ENCODE data around the gene DSC3. TPM values are rescaled to one million over a fixed set of nuclear protein-coding genes. Genes with fewer than 3 reads are reported as not detected.

DSC3 gene
- total and polyA plus RNA-seq, 4 donors = under 0.01 to 0.06 (median 0.05) TPM; not detected in 1

DNA sequence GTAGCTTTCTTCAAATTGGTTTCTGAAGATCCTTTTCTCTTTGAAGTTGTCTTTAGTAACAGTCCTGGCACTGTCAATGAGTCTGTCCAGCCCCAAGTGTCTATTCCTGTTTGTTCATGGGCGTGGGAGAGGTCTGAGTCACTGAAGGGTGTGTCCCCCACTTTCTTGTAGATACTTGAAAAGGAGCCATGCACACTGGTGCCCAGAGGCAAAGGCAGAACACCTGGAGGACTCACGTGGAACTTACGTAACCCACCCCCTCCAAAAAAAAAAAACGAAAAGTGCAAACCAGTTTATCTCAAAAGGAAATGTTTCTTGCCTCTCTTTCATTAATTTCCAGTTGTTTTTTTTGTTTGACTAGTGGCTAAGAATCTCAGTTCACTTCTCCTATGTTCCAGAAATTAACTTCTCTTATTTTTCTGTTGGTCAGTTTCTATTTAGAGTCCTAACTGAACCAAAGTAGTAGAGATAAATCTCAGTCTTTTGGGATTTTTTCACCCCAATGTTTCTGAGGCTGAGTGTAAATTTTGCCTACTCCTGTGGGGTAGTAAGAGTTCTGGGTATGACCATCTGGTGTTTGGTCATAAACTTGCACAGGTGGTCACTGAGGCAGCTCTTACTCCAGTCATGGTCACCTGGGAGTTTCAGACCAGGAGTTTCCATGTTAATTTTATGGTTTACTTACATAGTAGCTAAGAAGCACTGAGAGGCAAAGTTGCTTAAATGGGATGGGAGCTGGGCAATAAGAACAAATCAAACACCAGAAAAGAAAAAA, 54.9 kb downstream of the DSC3 start:
- WGBS = 49% methylated on average over 4 of the region's 4 CpGs
- H3K36me3 ChIP-seq (ENCODE audit: control insufficient read depth in 4 of 4, insufficient read depth in 3 of 4, low read depth in 1 of 4, low read length in 3 of 4) = no peaks in the 10 kb centered on the region
- H3K9ac ChIP-seq (ENCODE audit: low read depth in 1 of 2, low read length in 2 of 2) = no peak overlapping the region
- H3K9me3 ChIP-seq (ENCODE audit: control insufficient read depth in 4 of 4, low read length in 3 of 4) = no peaks in the 10 kb centered on the region
- no peak overlapping the region for H3K4me3 ChIP-seq (ENCODE audit: low read depth in 1 of 3, low read length in 3 of 3)
- no peak for DNase-seq (ENCODE audit: low spot score)
- TF ChIP-seq HNF4G (IDR thresholded peaks at IDR 0.05) (no peak), NR2F2 (IDR thresholded peaks at IDR 0.05) (no peak), SP1 (IDR thresholded peaks at IDR 0.05) (no peak), RAD21 (IDR thresholded peaks at IDR 0.05) (no peak), RXRA (IDR thresholded peaks at IDR 0.05) (no peak), TAF1 (conservative IDR thresholded peaks at IDR 0.05) (no peak), JUND (IDR thresholded peaks at IDR 0.05) (no peak), FOXA1 (IDR thresholded peaks at IDR 0.05) (no peak), GABPA (IDR thresholded peaks at IDR 0.05 in 1 of 2, conservative IDR thresholded peaks at IDR 0.05 in 1 of 2) (no peak), HNF4A (conservative IDR thresholded peaks at IDR 0.05) (no peak), EGR1 (IDR thresholded peaks at IDR 0.05; ENCODE audit: low read depth in 2 of 2) (no peak), MAX (IDR thresholded peaks at IDR 0.05) (no peak), FOXA2 (IDR thresholded peaks at IDR 0.05) (no peak)
- TF ChIP-seq, protein P1, sequence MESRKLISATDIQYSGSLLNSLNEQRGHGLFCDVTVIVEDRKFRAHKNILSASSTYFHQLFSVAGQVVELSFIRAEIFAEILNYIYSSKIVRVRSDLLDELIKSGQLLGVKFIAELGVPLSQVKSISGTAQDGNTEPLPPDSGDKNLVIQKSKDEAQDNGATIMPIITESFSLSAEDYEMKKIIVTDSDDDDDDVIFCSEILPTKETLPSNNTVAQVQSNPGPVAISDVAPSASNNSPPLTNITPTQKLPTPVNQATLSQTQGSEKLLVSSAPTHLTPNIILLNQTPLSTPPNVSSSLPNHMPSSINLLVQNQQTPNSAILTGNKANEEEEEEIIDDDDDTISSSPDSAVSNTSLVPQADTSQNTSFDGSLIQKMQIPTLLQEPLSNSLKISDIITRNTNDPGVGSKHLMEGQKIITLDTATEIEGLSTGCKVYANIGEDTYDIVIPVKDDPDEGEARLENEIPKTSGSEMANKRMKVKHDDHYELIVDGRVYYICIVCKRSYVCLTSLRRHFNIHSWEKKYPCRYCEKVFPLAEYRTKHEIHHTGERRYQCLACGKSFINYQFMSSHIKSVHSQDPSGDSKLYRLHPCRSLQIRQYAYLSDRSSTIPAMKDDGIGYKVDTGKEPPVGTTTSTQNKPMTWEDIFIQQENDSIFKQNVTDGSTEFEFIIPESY (IDR thresholded peaks at IDR 0.05) = no peak
- H3K27me3 ChIP-seq (ENCODE audit: control insufficient read depth in 4 of 4, insufficient read depth in 4 of 4, low read length in 3 of 4) = peaks cover 0 to 4% (median 1%) of the 10 kb centered on the region in 4 donors
- H3K4me1 ChIP-seq (ENCODE audit: control insufficient read depth in 4 of 4, insufficient read depth in 4 of 4, low read length in 3 of 4) = no peaks in the 10 kb centered on the region
- no peak overlapping the region for H3K27ac ChIP-seq (ENCODE audit: low read depth in 1 of 2, low read length in 2 of 2)

- Histone ChIP-seq H3K9me3 (ENCODE audit: control insufficient read depth in 4 of 4, low read length in 3 of 4) (no peaks in the 10 kb centered on the region), H3K4me1 (ENCODE audit: control insufficient read depth in 4 of 4, insufficient read depth in 4 of 4, low read length in 3 of 4) (no peaks in the 10 kb centered on the region), H3K27me3 (ENCODE audit: control insufficient read depth in 4 of 4, insufficient read depth in 4 of 4, low read length in 3 of 4) (peaks cover 0 to 4% (median 1%) of the 10 kb centered on the region in 4 donors), H3K27ac (ENCODE audit: low read depth in 1 of 2, low read length in 2 of 2) (no peak overlapping the region), H3K4me3 (ENCODE audit: low read depth in 1 of 3, low read length in 3 of 3) (no peak overlapping the region), H3K9ac (ENCODE audit: low read depth in 1 of 2, low read length in 2 of 2) (no peak overlapping the region), H3K36me3 (ENCODE audit: control insufficient read depth in 4 of 4, insufficient read depth in 3 of 4, low read depth in 1 of 4, low read length in 3 of 4) (no peaks in the 10 kb centered on the region)
- TF ChIP-seq, protein P2, sequence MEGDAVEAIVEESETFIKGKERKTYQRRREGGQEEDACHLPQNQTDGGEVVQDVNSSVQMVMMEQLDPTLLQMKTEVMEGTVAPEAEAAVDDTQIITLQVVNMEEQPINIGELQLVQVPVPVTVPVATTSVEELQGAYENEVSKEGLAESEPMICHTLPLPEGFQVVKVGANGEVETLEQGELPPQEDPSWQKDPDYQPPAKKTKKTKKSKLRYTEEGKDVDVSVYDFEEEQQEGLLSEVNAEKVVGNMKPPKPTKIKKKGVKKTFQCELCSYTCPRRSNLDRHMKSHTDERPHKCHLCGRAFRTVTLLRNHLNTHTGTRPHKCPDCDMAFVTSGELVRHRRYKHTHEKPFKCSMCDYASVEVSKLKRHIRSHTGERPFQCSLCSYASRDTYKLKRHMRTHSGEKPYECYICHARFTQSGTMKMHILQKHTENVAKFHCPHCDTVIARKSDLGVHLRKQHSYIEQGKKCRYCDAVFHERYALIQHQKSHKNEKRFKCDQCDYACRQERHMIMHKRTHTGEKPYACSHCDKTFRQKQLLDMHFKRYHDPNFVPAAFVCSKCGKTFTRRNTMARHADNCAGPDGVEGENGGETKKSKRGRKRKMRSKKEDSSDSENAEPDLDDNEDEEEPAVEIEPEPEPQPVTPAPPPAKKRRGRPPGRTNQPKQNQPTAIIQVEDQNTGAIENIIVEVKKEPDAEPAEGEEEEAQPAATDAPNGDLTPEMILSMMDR (IDR thresholded peaks at IDR 0.05; ENCODE audit: low read depth, low read length, missing input control) = no peak
- no peak for TF ChIP-seq HNF4A (conservative IDR thresholded peaks at IDR 0.05)
- no peak for TF ChIP-seq EGR1 (IDR thresholded peaks at IDR 0.05; ENCODE audit: low read depth in 2 of 2)
- no peak for TF ChIP-seq GABPA (IDR thresholded peaks at IDR 0.05 in 1 of 2, conservative IDR thresholded peaks at IDR 0.05 in 1 of 2)
- TF ChIP-seq JUND (IDR thresholded peaks at IDR 0.05) = no peak
- no peak for TF ChIP-seq NR2F2 (IDR thresholded peaks at IDR 0.05)
- TF ChIP-seq FOXA1 (IDR thresholded peaks at IDR 0.05) = no peak
- no peak for DNase-seq (ENCODE audit: low spot score)
- WGBS = 94% methylated on average over 12 of the region's 12 CpGs
Observed at GRCh38 chr18:30985753-30986152, 56.8 kb downstream of the DSC3 start.

All from liver (tissue), 9 donors.